SK-N-SH (cell line): ENCODE results near the gene TASP1.

Source experiments
- CHD2 ChIP-seq: fragments of 150-350 bp; IDR thresholded peaks from 2 replicates; pipeline ENCODE4 v1.6.1; 2018; ENCODE audit warnings: low read length; ENCODE audit not compliant: partially characterized antibody
- EP300 ChIP-seq, 2 experiments: IDR thresholded peaks; 2 replicates each; pipeline versions ENCODE4 v1.4.0 to v1.6.1; 2012; ENCODE audit warnings: borderline replicate concordance in 1 of 2, low read depth in 1 of 2, low read length in 1 of 2
- EZH2phosphoT487 ChIP-seq: fragments of 200-600 bp; sonication (generic); IDR thresholded peaks from 2 replicates; pipeline ENCODE4 v1.6.1; 2017; ENCODE audit warnings: low read depth, mixed run types, mild to moderate bottlenecking, antibody characterized with exemption, moderate library complexity, borderline replicate concordance
- FOSL2 ChIP-seq: IDR thresholded peaks from 2 replicates; pipeline ENCODE4 v1.4.0; 2012; ENCODE audit warnings: low read depth, mild to moderate bottlenecking, moderate library complexity, borderline replicate concordance
- NRF1 ChIP-seq: IDR thresholded peaks from 2 replicates; pipeline ENCODE4 v1.6.1; 2012; ENCODE audit warnings: low read depth, mild to moderate bottlenecking, low read length
- POLR2AphosphoS5 ChIP-seq: IDR thresholded peaks from 2 replicates; pipeline ENCODE4 v1.6.1; 2012; ENCODE audit warnings: low read depth, low read length
- SMC3 ChIP-seq: IDR thresholded peaks from 2 replicates; pipeline ENCODE4 v1.6.1; 2012; ENCODE audit warnings: low read depth, low read length, improper control_type of control experiment
- TAF1 ChIP-seq: IDR thresholded peaks from 2 replicates; pipeline ENCODE4 v1.6.1; 2012; ENCODE audit warnings: low read depth, mild to moderate bottlenecking, low read length, moderate library complexity, borderline replicate concordance
- TCF12 ChIP-seq: IDR thresholded peaks from 2 replicates; pipeline ENCODE4 v1.4.0; 2012
- TF ChIP-seq, protein P1 (sequence below): fragments of 200-600 bp; sonication (generic); IDR thresholded peaks from 2 replicates; pipeline ENCODE4 v1.6.1; 2017; ENCODE audit warnings: antibody characterized with exemption, mild to moderate bottlenecking, moderate library complexity

GRCh38 chr20:13524339-13524738 is 114.4 kb downstream of the TASP1 start:
- no peak for TF ChIP-seq CHD2
- no peak for TF ChIP-seq SMC3
- no peak for TF ChIP-seq NRF1
- TF ChIP-seq, protein P1, sequence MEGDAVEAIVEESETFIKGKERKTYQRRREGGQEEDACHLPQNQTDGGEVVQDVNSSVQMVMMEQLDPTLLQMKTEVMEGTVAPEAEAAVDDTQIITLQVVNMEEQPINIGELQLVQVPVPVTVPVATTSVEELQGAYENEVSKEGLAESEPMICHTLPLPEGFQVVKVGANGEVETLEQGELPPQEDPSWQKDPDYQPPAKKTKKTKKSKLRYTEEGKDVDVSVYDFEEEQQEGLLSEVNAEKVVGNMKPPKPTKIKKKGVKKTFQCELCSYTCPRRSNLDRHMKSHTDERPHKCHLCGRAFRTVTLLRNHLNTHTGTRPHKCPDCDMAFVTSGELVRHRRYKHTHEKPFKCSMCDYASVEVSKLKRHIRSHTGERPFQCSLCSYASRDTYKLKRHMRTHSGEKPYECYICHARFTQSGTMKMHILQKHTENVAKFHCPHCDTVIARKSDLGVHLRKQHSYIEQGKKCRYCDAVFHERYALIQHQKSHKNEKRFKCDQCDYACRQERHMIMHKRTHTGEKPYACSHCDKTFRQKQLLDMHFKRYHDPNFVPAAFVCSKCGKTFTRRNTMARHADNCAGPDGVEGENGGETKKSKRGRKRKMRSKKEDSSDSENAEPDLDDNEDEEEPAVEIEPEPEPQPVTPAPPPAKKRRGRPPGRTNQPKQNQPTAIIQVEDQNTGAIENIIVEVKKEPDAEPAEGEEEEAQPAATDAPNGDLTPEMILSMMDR = no peak
- TF ChIP-seq TCF12 = no peak
- TF ChIP-seq POLR2AphosphoS5 = no peak
- TF ChIP-seq EZH2phosphoT487 = no peak
- no peak for TF ChIP-seq FOSL2
- TF ChIP-seq EP300 (IDR thresholded peaks at IDR 0.05; ENCODE audit: borderline replicate concordance in 1 of 2, low read depth in 1 of 2, low read length in 1 of 2) = no peak
- no peak for TF ChIP-seq TAF1
